ENCODE data around the gene SCAF8.

- no peak for TF ChIP-seq CTCF (conservative IDR thresholded peaks at IDR 0.05; ENCODE audit: low read depth, low read length)
- no peak for TF ChIP-seq ELK1 (IDR thresholded peaks at IDR 0.05; ENCODE audit: borderline replicate concordance, low read depth, low read length)
- TF ChIP-seq USF2 (IDR thresholded peaks at IDR 0.05; ENCODE audit: low read depth, low read length), result no peak
- TF ChIP-seq FOS (IDR thresholded peaks at IDR 0.05; ENCODE audit: low read depth, low read length), result no peak
- TF ChIP-seq SMC3 (IDR thresholded peaks at IDR 0.05; ENCODE audit: low read depth, low read length), result no peak
- TF ChIP-seq NFE2L2 (IDR thresholded peaks at IDR 0.05; ENCODE audit: low read depth, low read length), result no peak
- TF ChIP-seq RCOR1 (IDR thresholded peaks at IDR 0.05; ENCODE audit: insufficient replicate concordance, low read length), result no peak
- TF ChIP-seq MXI1 (IDR thresholded peaks at IDR 0.05; ENCODE audit: borderline replicate concordance, low read depth, low read length), result no peak
- TF ChIP-seq RFX5 (IDR thresholded peaks at IDR 0.05; ENCODE audit: low read depth, low read length), result no peak
- no peak for TF ChIP-seq RAD21 (IDR thresholded peaks at IDR 0.05; ENCODE audit: low read length)
Observed at GRCh38 chr6:154738551-154738961, 5.3 kb downstream of the SCAF8 start.
